ENCODE results near the gene DEFB128.

The DEFB128 gene

GRCh38 chr20:152131-152530 is 37.4 kb downstream of the DEFB128 start:
- DNase-seq (ENCODE audit: low read depth) = no peak

- DNase-seq (ENCODE audit: low read depth) = no peak
These were observed 43.6 kb downstream of the DEFB128 start for GRCh38 chr20:145877-146276.

GRCh38 chr20:142290-142689 is 47.2 kb downstream of the DEFB128 start, which contains the start of gene DEFB126:
Gene DEFB126, plus strand, starts transcription at chr20:142590. Its CDS starts 39 bp downstream, at chr20:142629.
- no peak for DNase-seq (ENCODE audit: low read depth)
